ENCODE data around the gene KLC3.
"Not testable (repeated sequence)": the region's sequence is repeated elsewhere in the genome, so short reads cannot be mapped to it uniquely, and the experiment has no call there.

KLC3 gene

DNA sequence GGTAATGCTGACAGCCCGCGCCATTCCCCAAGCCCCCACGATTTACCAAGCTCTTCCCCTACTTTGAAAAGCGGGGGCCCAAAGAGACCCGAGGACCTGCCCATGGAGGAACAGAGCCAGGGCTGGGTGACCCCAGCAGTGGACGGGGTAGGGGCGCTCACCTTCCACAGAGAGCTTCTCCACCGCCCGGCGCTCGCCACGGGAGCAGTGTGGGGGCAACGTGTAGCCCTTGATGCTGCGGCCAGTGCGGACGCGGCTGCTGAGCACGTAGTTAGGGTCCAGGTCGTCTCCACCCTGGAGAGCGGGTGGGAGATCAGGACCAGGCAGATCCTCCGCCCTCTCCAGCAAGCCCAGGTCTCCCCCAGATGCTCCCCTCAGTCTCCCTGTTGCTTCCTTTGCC is 25.2 kb upstream of the KLC3 start:
- DNase-seq (ENCODE audit: low read depth in 4 of 4, low spot score in 1 of 4), result no peak

DNA sequence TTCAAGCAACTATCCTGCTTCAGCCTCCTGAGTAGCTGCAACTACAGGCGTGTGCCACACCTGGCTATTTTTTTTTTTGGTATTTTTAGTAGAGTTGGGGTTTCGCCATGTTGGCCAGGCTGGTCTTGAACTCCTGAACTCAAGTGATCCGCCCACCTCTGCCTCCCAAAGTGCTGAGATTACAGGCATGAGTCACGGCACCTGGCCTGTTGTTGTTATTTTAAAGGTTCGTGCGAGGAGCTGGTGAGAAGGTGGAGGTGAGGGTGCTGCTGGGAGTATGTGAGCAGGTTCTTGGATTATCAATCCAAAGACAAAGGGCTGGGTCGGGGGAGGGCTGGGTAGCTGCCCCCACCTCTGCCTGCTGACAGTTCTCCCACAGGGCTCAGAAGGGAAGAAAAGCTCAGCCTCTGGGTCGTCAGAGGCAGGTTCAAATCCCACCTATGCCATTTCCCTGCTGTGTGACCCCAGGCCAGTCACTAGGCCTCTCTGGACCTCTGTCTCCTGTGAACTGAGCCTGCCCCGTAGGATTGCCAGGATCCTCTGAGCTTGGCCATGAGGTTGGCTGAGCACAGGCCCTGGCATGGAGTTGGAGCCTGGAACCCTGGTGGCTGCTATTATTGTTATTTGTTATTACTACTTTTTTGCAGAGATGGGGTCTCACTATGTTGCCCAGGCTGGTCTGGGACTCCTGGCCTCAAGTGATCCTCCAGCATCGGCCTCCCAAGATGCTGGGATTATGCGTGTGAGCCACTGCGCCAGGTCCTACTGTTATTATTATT is 19.4 kb upstream of the KLC3 start:
- DNase-seq (ENCODE audit: low read depth in 4 of 4, low spot score in 1 of 4), result no peak

DNA sequence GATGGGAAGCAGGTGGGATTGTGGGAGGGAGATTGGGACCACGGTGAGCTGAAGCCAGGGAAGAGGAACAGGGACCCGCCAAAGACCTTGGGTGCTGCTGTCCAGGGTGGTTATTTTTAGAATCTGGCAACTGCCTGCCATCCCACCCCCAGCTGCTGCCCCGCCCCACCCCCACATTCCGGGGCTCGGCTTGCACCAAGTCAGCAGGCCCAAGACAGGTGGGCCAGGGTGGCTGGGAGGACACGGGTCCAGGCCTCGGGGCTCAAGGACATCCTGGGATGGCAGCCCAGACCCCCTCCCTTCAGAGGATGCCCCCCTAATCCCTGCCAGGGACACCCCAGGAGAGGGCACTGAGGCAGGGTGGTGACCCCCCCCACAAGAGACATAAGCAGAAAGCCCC is 18.7 kb upstream of the KLC3 start:
- no peak for DNase-seq (ENCODE audit: low read depth in 4 of 4, low spot score in 1 of 4)

DNA sequence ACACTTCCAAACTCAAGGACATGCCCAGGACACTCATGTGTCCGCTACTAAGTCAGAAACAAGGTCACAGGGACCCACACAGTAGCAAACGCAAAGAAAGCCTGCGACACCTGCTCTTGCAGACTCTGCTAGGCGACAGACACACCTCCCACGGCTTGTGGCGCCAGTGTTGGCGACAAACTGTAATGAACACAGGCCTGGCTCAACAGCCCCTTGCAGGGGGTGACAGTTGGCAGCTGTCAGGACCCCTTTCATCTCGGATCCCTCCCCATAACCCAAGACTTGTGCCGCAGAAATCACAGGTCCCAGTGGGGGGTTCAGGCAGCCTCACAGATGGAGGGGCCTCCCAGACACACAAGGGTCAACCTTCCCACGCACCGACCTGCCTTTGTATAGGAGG is 18.2 kb upstream of the KLC3 start:
- no peak for DNase-seq (ENCODE audit: low read depth in 4 of 4, low spot score in 1 of 4)

DNA sequence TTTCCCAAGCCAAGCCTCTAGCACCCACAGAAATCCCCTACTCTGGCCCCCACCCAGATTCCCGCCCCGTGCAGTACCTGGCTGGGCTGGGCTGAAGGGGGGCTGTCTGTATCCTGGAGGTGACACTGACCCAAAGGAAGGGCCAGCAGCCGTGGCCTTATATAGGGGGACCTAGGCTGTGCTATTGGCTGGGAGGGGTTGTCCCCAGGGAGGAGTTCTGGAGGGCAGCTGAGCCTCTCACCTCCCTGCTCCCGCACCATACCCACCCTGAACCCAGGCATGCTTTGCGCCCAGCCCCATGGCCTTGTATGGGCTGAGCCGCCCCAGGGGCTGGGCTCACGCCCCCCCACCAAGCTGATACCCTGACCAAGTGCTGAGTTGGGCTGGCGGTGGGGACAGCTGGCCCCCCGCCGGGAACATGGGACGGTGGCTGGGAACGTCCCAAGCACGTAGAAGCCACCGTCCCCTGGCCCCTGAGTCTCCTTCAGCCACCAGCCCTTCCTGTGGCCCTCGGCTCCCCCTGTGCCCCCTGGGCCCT is 17.7 kb upstream of the KLC3 start, which contains the start of gene CKM:
CKM (minus strand) TSS at position 132 of the 538 bp plus-strand sequence. CDS start 3,162 bp downstream, outside the sequence.
- DNase-seq (ENCODE audit: low read depth in 4 of 4, low spot score in 1 of 4), result no peak

DNA sequence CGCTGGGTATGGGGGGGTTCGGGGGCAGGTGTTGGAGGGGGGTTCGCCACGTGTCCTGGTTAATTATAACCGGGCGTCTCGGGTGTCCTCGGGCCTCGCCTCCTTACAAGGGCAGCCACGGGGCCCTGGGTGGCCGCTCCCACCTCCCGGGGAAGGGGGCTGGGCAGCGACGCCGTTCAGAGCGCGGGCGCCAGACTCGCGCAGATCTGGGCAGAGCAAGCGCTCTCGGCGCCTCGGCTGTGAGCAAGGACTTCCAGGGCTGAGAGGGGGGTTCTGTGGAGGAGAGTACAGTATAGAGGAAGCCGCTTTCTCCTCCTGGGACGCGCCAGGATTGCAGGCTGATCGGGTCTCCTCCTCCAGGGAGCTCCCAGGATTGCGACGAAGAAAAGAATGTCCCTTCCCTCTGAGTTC is 16.9 kb upstream of the KLC3 start:
- DNase-seq (ENCODE audit: low read depth in 4 of 4, low spot score in 1 of 4), result no peak

DNA sequence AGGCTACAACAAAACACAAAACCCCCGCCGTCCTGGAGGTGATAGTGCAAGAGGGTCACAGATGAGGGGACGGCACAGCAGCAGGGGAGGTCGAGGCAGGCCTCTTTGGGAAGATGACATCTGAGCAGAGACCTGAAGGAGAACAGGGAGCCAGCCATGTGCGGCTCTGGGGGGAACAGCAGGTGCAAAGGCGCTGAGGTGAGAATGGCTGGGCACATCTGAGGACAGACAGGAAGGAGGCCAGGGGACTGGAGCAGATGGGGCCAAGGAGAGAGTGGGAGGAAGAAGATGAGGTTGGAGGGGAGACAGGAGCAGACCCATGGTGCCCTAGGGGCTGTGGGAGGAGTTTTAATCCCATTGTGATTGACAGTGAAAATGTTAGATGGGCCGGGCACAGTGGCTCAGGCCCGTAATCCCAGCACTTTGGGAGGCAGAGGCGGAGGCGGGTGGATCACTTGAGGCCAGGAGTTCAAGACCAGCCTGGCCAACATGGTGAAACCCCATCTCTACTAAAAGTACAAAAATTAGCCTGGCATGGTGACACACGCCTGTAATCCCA is 16.1 kb upstream of the KLC3 start:
- DNase-seq (ENCODE audit: low read depth in 4 of 4, low spot score in 1 of 4), result no peak

DNA sequence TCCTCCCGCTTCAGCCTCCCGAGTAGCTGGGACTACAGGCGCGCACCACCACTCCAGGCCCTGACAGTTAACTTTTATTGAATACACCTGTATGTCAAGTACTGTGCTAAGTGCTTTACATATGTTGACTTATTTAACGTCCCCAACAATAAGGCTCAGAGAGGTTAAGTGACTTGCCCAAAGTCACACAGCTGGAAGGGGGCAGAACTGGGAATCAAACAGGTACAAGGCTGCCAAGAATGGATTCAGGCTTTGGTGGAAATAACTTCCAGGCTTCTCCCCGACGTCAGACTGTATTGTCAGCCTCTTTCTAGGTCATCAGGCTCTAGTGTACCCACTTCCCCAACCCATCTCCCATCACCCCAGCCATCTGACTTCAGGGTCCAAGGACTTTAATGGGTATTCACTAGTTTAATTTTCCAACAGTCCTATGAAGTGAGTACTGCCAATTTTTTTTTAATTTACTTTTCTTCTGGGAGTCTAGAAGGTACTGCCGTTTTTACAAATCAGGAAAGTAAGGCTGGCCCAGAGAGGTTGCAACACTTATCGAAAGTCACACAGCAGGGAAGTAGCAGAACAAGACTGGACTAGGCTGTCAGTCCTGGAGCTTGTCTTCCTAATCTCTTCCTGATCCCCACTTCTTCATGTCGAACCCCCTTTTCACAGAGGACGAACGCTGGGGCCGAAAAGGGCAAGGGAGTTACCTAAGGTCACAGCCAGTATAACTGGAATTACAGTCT is 13.0 kb upstream of the KLC3 start:
- DNase-seq (ENCODE audit: low read depth in 4 of 4, low spot score in 1 of 4), result no peak

DNA sequence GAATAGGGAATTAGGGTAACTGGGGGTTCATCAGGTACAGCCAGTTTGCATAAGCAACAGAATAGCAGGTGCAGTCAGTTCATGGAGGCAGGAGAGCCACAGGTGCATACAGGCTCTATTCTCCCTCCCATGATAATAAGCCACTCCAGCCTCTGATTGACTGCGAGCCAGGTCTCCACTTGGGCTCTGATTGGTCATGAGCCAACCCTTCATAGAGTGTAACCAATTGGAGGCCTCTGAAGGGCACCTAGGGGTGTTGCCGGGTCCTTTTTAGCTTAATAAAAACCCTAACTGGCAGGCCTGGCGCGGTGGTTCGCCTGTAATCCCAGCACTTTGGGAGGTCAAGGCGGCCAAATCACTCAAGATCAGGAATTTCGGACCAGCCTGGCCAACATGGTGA is 9.1 kb upstream of the KLC3 start:
- DNase-seq (ENCODE audit: low read depth in 4 of 4, low spot score in 1 of 4), result no peak

DNA sequence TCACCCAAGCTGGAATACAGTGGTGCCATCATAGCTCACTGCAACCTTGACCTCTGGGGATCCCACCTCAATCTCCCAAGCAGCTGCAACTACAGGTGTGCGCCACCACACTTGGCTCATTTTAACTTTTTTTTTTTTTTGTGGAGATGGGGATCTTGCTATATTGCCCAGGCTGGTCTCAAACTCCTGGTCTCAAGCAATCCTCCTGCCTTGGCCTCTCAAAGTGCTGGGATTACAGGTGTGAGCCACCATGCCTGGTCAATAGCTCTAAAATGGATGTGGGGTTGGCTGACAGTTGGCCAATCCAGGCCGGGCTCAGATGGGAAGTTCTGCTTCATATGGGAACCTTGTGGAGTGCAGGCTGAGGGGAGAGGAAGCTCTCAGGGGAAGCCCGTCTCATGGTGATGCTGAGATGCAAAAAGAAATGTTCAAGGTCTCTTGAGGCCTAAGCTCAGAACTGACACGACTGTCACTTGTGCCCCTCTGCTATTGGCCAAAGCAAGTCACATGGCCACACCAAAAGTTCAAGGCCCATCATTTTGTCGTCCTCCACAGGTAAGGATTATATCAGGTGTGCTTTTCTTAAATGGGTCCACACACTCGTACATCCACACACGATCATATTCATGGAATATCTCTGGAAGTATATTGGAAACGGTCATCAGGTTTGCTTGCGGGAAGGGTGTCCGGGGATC is 6.8 kb upstream of the KLC3 start:
- no peak for DNase-seq (ENCODE audit: low read depth in 4 of 4, low spot score in 1 of 4)

DNA sequence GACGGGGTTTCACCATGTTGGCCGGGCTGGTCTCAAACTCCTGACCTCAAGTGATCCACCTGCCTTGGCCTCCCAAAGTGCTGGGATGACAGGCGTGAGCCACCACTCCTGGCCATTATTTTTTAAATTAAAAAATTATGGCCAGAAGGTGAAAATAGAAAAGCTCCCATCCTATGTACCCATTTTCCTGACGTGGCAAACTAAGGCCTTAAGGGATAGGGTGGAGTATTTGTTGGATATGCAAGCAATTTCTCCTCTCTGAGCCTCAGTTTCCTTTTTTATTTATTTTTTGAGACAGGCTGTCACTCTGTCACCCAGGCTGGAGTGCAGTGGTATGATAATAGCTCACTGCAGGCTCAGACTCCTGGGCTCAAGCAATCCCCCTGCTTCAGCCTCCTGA is 5.7 kb upstream of the KLC3 start:
- DNase-seq (ENCODE audit: low read depth in 4 of 4, low spot score in 1 of 4), result not testable (repeated sequence)

DNA sequence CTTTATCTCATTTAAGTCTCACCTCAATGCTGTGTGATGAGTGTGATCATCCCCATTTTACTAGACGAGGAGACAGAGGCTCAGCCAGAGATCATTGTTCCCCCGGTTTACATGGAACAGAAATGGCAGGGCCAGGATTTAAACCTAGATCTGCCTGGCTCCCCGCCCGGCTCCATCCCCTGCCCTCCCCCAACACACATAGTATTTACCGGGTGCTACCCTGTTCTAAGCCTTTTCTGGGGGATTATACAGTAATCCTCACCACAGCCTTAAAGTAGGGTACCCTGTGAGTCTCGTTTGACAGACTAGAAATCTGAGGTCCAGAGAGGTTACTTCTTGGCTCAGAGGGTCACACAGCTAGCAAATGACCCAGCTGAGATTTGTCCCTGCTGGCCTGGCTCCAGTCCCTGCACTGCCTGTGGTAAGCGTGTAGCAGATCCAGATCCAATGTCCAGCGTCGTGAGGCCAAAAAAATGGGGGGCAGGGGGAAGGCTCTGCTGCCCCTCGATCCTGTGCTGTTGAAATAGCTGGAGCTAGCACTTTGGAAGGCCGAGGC is 3.8 kb upstream of the KLC3 start:
- no peak for DNase-seq (ENCODE audit: low read depth in 4 of 4, low spot score in 1 of 4)

DNA sequence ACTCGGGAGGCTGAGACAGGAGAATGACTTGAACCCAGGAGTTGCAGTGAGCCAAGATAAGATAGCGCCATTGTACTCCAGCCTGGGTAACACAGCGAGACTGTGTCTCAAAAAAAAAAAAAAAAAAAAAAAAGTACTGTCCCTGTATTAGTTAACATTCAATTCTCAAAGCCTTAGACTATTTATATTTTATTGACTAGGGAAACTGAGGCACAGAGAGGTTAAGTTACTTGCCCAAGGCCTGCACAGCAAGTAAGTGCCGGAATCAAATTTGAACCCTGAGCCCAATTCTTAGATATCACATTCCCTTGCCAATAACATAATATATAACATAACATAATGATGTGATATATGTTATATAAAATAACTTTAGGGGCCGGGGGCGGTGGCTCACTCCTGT is 921 bp upstream of the KLC3 start:
- no peak for DNase-seq (ENCODE audit: low read depth in 4 of 4, low spot score in 1 of 4)

DNA sequence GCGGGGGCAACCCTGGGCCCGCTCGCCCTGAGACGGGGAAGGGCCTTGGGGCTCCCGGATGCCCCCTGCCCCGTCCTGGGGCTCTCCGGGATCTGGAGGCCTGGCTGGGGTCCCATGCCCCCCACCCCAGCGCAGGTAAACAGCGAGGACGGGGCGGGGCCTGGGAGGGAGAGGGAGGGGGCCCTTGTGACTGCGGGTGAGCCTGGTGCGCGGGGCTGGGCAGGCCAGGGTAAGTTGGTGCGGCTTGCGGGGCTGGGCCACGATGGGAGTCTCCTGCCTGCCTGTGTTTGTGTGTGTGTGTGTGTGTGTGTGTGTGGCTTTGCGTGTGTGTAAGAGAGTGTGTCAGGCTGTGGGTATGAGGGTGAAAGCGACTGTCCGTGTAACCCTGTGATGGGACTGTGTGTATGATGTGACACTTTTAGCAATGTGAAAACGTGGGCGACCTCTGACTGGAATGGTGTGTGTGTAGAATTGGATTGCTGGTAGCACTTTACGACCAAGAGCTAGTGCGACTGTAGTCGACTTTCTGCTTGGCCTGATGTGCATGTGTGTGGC is 426 bp downstream of the KLC3 start:
- no peak for DNase-seq (ENCODE audit: low read depth in 4 of 4, low spot score in 1 of 4)

DNA sequence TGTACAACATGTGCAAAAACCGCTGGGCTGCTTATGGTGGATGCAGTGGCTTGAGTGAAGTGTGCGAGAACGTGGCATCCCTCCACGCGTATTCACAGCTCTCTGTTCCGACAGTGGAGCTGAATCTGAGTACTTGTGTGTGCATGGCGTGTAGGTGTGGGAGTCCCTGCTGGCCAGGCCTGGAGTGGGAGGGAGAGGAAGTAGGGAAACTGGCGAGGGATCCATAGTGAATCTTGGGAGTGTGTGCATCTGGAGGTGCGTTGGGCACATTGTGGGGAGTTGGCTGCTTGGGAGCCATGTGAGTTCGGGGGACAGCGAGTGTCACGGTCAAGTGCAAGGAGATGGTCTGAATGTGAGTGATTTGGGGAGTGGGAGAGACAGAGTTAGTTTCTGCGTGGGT is 2.4 kb downstream of the KLC3 start:
- no peak for DNase-seq (ENCODE audit: low read depth in 4 of 4, low spot score in 1 of 4)

DNA sequence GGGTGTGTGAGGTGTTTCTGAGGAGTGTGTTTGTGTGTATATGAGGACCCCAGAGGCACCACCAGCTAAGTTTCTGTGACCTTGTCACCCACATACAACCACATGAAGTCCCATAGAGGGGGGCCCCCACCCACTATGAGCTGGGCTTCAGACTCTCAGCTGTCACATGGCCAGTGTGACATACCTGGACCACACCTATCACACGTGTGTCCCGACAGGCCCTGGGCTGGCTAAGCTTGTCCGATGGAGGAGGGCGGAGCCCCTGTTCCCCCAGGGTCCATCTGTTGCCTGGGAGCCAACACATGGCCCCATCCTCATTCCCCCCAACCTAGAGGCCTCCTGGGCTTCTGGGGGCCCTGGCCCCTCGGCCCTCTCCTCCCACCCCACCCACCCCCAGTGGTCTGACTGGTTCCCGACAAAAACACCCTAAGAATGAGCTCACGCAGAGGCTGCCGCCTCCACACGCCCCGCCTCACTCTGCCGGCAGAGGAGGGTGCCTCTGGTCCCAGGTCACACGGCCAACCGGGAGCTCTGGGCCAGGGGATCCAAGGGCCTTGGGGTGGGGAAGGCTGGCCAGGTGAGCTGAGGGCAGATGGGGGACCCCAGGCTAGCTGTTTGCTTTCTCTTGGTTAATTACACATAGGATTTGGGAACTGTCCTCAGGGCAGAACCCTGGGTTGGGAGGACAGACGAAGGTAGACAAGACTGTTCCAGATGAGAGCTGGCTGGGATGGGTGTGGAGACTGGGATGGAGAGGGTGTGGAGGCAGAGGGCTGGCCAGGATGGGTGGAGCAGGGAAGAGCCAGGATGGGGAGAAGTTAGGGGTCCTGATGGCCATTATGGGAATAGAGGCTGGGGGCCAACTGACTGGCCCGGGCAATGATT is 4.3 kb downstream of the KLC3 start:
- DNase-seq (ENCODE audit: low read depth in 4 of 4, low spot score in 1 of 4), result no peak

DNA sequence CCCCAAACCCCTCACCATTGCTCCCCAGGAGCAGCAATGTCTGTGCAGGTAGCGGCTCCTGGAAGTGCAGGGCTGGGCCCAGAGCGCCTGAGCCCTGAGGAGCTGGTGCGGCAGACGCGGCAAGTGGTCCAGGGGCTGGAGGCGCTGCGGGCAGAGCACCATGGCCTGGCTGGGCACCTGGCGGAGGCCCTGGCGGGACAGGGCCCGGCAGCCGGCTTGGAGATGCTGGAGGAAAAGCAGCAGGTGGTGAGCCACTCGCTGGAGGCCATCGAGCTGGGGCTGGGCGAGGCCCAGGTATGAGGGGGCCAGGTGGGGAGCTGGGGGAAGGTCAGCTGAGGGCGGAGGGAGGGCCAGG is 4.9 kb downstream of the KLC3 start:
- no peak for DNase-seq (ENCODE audit: low read depth in 4 of 4, low spot score in 1 of 4)

DNA sequence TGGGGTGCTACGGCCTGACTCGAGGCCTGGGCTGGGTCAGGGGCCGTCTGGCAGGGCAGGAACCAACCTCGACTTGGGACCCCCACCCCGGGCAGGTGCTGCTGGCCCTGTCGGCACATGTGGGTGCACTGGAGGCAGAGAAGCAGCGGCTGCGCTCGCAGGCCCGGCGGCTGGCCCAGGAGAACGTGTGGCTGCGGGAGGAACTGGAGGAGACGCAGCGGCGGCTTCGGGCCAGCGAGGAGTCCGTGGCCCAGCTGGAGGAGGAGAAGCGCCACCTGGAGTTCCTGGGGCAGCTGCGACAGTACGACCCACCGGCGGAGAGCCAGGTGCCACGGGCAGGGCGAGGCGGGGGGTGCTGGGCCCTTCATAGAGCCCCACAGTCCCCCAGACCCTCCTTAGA is 5.9 kb downstream of the KLC3 start:
- no peak for DNase-seq (ENCODE audit: low read depth in 4 of 4, low spot score in 1 of 4)

DNA sequence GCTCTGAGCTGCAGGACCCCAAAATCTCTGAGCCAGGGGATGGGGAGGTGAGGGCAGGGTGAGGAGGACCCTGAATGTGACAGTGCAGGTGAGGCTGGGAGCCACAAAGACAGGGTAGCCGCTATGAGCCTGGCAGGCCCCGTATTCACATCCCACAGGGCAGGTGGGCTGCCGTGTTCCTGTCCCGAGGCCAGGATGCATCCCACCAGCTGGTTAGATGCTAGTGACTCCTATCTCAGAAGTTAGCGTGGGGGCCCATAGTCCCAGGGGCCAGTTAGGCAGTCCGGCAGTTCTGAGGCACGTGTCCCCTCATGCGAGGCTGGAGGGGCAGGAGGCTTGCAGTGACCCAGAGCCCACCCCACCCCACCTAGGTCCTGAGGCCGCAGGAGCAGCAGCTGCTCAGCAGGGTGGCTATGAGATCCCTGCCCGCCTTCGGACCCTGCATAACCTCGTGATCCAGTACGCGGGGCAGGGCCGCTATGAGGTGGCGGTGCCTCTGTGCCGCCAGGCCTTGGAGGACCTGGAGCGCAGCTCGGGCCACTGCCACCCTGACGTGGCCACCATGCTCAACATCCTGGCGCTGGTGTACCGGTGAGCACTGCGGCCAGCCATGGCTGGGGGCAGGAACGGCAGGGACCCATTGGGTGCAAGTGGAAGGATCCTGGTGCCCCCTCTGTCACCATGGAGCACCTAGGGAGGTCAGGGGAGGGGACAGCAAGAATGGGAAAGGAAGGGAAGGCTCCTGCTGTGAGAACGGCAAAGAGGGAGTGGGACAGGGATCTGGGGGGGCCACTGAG is 7.2 kb downstream of the KLC3 start:
- DNase-seq (ENCODE audit: low read depth in 4 of 4, low spot score in 1 of 4), result no peak

Data from stimulated activated CD4-positive, alpha-beta T cell treated with anti-CD3 and anti-CD28 coated beads, Interleukin-1b, Interleukin-23, amount 100 ng/mL, for 24 hours (primary cell).